Measurements from ENCODE around the gene DNM1.

DNM1 gene

DNA sequence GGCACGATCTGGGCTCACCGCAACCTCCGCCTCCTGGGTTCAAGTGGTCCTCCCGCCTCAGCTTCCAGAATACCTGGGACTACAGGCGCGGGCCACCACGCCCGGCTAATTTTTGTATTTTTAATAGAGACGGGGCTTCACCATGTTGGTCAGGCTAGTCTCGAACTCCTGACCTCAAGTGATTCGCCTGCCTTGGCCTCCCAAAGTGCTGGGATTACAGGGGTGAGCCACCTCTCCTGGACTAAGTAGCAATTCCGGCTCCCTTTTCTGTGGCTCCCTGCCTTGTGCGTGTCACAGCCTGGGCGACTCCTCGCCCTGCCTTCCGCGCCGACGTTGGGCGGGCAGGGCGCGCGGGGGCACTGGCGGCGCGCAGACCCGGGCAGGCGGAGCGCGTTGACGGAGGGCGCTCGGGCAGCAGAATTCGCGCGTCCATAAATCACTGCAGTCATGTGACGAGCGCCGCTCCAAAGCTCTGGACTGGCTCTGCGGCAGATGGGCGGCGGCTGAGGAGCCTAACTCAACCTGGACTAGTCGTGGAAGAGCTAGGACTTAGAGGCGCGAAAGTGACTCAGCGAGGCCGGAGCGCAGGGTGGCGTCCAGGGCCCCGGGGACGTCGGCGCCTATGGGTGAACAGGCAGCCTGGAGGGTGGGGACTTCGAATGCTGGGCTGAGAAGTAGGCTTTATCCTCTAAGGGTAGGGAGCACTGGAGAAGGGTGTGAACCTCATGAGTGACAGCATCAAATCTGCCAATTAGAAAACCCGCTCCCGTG is 10.4 kb upstream of the DNM1 start:
- peak; percentile 82 for DNase-seq (ENCODE audit: low spot score)
- in situ Hi-C loops (cut with MboI; ENCODE audit: low pct_unique_long_range_greater_than_20kb, low sequenced_read_pairs, unreplicated experiment) = no loop called here
- TF ChIP-seq, protein P1, sequence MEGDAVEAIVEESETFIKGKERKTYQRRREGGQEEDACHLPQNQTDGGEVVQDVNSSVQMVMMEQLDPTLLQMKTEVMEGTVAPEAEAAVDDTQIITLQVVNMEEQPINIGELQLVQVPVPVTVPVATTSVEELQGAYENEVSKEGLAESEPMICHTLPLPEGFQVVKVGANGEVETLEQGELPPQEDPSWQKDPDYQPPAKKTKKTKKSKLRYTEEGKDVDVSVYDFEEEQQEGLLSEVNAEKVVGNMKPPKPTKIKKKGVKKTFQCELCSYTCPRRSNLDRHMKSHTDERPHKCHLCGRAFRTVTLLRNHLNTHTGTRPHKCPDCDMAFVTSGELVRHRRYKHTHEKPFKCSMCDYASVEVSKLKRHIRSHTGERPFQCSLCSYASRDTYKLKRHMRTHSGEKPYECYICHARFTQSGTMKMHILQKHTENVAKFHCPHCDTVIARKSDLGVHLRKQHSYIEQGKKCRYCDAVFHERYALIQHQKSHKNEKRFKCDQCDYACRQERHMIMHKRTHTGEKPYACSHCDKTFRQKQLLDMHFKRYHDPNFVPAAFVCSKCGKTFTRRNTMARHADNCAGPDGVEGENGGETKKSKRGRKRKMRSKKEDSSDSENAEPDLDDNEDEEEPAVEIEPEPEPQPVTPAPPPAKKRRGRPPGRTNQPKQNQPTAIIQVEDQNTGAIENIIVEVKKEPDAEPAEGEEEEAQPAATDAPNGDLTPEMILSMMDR (IDR thresholded peaks at IDR 0.05; ENCODE audit: extremely low read depth, insufficient read depth, missing control alignments) = peak; percentile 82

DNA sequence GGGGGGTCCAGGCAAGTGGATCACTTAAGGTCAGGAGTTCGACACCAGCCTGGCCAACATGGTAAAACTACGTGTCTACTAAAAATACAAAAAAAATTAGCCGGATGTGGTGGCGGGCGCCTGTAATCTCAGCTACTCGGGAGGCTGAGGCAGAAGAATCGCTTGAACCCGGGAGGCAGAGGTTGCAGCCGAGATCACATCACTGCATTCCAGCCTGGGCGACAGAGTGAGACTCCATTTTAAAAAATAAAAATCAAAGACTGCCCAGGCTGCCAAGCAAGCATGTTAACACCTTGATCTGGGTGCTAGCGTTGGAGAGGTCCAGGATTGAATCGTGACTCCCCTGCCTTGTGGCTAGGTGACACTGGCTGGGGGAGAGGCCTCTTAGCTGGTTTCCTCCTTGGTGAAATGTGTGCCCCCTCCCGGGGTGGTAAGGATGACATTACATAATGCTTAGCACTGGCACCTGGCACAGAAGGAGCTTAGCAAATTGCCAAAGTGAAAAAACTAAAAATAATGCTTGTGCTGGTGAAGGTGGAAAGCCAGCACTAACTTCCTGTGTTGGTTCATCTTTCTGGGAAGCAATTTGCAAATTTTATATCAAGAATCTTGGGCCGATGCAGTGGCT is 9.6 kb upstream of the DNM1 start:
- in situ Hi-C loops (cut with MboI; ENCODE audit: low pct_unique_long_range_greater_than_20kb, low sequenced_read_pairs, unreplicated experiment) = no loop called here
- TF ChIP-seq, protein P1 (IDR thresholded peaks at IDR 0.05; ENCODE audit: extremely low read depth, insufficient read depth, missing control alignments) = no peak

DNA sequence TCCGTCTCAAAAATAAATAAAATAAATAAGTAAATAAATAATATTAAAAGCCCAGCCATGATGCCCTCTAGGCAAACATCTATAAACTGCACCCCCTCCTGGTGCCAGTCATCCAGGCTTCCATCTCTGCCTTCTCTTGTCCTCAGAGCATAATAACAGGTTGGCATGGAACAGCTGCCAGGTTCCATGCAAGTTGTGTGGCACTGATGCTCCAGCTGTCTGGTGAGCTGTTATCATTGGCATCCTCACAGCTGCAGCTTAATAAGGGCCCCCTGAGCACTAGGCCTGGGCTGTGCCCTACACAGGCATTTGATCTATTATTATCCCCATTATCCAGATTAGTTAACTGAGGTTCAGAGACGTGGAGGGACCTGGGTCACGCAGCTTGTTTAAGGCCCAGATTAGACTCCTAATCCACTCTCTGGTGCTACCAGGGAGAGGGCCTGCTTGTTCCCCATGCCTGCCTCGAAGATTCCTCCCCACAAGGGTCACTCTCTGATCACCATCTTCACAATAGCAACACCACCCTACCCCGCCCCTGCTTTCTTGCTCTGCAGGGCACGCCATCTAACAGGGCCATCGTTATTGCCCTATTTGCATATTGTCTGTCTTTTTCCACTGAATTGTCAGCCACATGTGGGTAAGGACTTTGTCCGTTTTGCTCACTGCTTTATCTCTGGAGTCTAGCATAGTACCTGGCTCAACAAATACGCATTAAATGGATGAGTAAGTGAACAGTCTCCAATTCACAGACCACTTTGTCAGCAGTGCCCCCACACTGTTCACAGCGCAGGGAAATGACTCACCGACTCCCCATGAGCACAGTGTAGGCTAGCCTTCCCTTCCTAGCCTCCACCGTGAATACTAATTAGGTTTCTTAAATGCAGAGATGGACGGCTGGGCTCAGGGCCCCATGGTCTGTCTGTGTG is 1.5 kb upstream of the DNM1 start:
- TF ChIP-seq, protein P1 (IDR thresholded peaks at IDR 0.05; ENCODE audit: extremely low read depth, insufficient read depth, missing control alignments) = no peak
- in situ Hi-C loops (cut with MboI; ENCODE audit: low pct_unique_long_range_greater_than_20kb, low sequenced_read_pairs, unreplicated experiment) = no loop called here
- no peak for DNase-seq (ENCODE audit: low spot score)

More for the DNA sequence above, 9.6 kb upstream of the DNM1 start:
- no peak for DNase-seq (ENCODE audit: low spot score)

DNA sequence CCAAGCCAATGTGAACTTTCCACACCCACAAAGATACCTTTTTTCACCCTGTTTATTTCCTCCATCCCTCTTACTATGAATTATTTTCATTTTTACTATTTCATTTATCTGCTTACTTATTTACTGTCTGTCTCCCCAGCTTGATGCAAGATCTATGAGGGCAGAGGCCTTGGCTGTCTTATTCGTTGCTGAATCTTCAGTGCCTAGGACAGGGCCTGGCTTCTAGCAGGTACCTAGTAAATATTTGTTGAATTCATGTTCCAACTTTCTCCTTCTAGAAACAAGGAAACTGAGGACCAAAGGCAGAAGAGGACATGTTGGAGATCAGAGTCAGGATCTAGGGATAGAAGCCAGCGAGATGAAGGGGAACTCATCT is 543 bp upstream of the DNM1 start:
- in situ Hi-C loops (cut with MboI; ENCODE audit: low pct_unique_long_range_greater_than_20kb, low sequenced_read_pairs, unreplicated experiment) = no loop called here
- no peak for DNase-seq (ENCODE audit: low spot score)
- TF ChIP-seq, protein P1 (IDR thresholded peaks at IDR 0.05; ENCODE audit: extremely low read depth, insufficient read depth, missing control alignments) = no peak

- TF ChIP-seq, protein P1 (IDR thresholded peaks at IDR 0.05; ENCODE audit: extremely low read depth, insufficient read depth, missing control alignments) = no peak
- in situ Hi-C loops (cut with MboI; ENCODE audit: low pct_unique_long_range_greater_than_20kb, low sequenced_read_pairs, unreplicated experiment) = no loop called here
- no peak for DNase-seq (ENCODE audit: low spot score)
These were observed 750 bp downstream of the DNM1 start for GRCh38 chr9:128203707-128204551.

Measured in GM13977 (cell line).